Left kidney (tissue), 2 donors: ENCODE measurements around the gene NTHL1. TPM values are rescaled to one million over a fixed set of nuclear protein-coding genes. Genes with fewer than 3 reads are reported as not detected.

ENCODE experiments used
- DNase-seq: peaks from one replicate; pipeline ENCODE4 v3.0.0-alpha.2; 2013
- polyA plus RNA-seq: library from polyadenylated mRNA; unstranded; fragments of 120-200 nt; gene quantifications from one replicate; pipeline ENCODE4 v1.2.1, GENCODE V29; 2013; ENCODE audit not compliant: insufficient read length

The NTHL1 gene
- polyA plus RNA-seq, 1 donor = 14.7 TPM

GRCh38 chr16:2085669-2086068, 38.0 kb upstream of the NTHL1 start:
- DNase-seq = no peak

DNA sequence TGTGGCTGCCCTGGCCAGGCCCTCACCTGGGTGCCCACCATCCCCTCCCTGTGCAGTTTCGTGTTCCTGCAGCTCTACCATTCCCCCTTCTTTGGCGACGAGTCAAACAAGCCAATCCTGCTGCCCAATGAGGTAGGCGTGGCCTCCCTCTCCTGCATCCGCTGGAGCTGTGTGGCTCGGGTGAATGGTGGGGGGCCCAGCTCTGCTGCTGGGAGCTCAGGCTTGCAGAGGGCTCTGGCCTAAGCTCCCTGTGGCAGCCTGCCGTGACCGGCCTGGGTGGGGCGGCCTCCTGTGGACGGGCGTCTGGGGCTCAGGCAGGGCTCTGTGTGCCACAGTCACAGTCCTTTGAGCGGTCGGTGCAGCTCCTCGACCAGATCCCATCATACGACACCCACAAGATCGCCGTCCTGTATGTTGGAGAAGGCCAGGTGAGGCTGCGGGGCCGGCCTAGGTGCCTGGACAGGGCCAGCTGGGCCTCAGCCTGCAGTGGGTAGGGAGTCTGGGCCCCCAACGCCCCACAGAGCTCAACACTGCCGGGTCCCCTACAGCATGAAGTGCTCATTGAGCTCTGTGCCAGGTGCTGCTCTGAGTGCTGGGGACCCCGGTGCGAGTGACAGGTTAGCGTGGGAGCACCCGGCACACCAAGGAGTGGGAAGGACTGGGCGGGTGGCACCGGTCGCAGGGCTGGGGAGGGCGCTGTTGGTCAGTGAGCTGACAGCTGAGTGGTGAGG, 37.4 kb upstream of the NTHL1 start:
- DNase-seq = no peak

DNA sequence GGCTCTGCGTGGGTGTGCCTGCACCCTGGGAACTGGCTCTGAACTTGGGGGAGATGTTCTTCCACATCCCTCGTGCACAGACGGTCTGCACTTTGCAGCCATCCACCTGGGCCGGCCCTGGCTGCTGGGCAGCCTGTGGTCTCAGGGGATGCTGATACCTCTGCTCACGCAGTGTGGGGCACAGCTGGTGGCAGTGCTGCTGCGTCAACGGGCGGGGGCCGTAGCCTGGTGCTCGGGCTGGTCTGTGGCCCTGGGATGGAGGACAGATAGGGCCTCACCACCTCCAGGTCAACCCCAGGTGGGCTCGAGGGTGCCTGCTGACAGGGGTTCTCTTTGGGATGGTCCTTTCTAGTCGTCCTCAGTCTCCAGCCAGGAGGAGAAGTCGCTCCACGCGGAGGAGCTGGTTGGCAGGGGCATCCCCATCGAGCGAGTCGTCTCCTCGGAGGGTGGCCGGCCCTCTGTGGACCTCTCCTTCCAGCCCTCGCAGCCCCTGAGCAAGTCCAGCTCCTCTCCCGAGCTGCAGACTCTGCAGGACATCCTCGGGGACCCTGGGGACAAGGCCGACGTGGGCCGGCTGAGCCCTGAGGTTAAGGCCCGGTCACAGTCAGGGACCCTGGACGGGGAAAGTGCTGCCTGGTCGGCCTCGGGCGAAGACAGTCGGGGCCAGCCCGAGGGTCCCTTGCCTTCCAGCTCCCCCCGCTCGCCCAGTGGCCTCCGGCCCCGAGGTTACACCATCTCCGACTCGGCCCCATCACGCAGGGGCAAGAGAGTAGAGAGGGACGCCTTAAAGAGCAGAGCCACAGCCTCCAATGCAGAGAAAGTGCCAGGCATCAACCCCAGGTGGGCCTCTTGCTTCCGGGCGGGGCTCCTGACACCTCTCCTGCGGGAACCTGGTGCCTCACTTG, 36.5 kb upstream of the NTHL1 start:
- DNase-seq = no peak

- no peak for DNase-seq
Measured at GRCh38 chr16:2083409-2083808, 35.8 kb upstream of the NTHL1 start.

GRCh38 chr16:2082983-2083364, 35.3 kb upstream of the NTHL1 start:
- DNase-seq = peak; percentile 65

DNA sequence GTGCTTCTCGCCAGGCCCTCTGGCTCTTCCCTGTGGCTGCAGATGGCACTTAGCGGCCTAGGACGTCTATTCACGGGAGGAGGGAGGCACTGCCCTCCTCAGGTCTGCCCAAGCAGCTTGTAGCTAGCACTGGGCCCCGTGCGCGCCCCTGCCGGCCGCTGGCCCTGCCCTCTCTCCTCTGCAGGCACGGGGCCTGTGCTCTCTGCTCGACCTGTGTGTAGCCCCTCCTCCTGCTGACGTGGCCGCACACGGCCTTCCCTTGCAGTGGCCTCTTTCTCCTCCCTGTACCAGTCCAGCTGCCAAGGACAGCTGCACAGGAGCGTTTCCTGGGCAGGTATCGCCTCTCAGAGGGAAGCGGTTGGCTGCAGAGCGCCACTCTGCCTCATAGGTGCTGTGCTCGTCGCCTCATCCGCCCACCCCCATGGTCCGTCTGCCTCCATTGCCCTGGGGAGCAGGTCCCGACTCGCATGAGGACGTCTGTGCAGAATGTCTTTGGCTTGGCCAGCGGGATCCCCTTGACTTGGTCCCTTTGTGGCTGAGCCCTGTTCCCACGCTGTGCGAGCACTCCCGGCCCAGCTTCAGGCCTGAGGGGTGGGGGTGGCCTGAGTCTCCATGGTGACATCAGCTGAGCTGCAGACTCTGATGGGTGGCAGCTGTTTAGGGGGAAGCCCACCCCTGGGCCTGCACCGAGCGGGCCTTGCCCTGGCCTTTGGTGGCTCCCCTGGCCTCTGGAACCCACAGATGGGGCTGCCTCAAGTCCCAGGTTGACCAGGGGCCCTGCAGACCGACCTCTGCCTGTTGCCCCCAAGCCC, 34.7 kb upstream of the NTHL1 start:
- peak; percentile 70 for DNase-seq

- DNase-seq = no peak
Measured at GRCh38 chr16:2081201-2082084, 33.8 kb upstream of the NTHL1 start.

DNA sequence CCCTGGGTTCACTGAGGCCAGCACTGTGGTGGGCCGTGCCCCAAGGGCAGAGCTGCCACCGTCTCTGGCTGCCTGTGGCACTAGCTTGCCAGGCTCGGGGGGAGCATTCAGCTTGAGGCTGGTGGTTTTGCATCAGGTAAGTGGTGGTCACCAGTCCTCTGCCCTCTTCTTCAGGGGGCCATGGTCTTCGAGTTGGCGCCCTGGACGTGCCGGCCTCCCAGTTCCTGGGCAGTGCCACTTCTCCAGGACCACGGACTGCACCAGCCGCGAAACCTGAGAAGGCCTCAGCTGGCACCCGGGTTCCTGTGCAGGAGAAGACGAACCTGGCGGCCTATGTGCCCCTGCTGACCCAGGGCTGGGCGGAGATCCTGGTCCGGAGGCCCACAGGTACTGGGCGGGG, 32.4 kb upstream of the NTHL1 start:
- DNase-seq = no peak

DNA sequence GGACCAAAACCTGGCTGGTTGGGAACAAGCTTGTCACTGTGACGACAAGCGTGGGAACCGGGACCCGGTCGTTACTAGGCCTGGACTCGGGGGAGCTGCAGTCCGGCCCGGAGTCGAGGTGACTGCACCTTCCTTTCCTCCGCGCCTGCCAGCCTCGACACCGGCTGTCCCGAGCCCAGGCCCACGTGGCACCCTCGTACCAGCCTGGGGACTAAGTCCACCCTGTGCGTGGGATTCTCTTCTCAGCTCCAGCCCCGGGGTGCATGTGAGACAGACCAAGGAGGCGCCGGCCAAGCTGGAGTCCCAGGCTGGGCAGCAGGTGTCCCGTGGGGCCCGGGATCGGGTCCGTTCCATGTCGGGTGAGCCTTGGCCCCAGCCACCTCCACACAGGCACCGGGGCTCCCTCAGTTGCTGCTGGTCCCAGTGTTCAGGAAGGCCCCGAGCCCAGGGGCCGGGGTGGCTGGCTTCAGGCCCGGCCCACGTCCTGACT, 31.7 kb upstream of the NTHL1 start:
- DNase-seq = no peak

DNA sequence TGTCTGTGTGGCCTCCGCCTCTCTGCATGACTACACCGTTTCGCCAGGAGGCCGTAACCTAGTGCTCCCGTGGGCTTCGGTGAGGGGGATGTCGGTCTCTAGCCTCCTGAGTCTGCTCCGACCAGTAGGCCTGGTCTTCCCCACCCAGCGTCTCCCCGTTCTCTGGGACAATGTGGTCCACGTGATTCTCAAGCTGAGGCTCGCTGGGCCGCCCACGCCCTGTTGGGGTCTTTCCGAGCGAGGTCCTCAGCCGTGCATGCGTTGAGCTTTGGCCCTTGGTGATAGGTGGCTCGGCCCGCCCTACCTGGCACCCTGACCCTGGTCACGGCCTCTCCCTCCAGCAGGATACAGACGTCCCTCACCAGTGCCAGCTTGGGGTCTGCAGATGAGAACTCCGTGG, 31.1 kb upstream of the NTHL1 start:
- DNase-seq = no peak

DNA sequence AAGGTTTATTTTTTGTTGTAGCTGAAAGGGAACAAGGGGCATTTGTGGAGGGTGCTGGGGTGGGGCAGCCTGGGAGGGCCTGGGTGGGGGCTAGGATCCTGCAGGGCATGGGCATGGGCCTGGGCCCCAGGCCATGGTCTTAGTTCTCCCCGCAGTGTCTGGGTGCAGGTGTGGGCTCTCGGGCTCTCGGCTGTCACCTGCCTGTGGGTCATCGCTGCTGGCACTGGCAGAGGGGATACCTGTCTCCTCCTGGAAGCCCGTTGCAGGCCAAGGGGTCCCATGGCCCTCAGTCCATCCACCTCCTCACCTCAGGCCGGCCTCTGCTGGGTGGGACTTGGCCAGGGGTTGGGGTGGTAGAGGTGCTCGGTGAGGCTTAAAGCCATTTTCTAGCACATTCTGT, 30.5 kb upstream of the NTHL1 start:
- DNase-seq = no peak

DNA sequence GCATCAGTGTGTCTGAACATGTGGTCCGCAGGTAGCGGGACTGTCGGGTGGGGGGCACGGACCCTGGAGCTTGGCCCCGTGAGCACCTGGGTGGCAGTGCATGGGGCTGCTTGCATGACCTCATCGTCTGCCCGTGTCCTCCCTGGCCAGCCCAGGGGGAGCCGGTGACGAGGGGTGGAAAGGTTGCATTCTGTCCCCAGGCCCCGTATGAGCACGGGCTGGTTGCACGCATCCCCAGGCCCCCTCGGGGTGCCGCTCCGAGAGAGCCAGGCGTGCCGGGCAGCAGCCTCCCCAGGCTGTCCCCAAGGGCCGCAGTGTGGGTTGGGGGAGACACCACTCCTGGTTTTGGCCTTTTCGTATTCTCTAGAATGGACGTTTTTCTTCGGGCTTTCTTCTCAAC, 30.1 kb upstream of the NTHL1 start:
- no peak for DNase-seq

DNA sequence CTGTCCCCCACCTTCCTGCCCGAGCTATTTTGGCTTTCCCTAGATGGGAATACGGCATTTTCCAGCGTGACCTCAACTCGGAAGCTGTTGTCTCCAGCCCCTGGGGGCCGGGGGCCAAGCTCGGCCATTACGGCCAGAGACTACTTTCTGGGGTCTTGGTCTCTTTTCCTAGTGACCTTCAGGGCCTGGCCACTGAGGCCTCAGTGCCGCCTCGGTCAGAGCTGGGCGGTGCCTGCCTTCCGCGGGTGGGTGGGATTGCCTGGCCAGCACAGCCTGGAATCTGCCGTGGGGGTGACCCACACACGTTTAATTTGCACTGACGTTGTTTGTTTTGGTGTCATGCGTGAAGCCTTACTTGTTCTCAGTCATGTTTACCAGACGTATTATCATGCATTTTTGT, 29.4 kb upstream of the NTHL1 start:
- DNase-seq = no peak

- DNase-seq = no peak
Measured at GRCh38 chr16:2076072-2076865, 28.6 kb upstream of the NTHL1 start.

DNA sequence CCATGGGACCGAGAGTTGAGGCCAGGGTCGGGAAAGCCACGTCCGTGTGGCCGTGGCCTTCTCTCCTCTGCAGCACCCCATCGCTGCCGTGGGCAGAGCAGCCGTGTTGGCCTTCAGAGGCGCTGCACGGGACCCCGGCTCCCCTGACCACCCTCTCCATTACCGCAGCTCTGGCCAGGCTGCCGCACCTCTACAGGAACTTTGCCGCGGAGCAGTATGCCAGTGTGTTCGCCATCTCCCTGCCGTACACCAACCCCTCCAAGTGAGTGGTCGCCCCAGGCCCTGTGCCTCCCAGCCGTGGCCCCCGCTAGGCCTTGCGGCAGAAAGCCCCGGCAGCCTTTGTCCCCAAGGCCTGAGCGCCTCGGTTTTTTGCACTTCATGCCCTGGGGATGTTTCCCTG, 28.0 kb upstream of the NTHL1 start:
- DNase-seq = no peak

- no peak for DNase-seq
Measured at GRCh38 chr16:2074071-2074470, 26.4 kb upstream of the NTHL1 start.

GRCh38 chr16:2072926-2073325, 25.3 kb upstream of the NTHL1 start:
- no peak for DNase-seq

GRCh38 chr16:2071454-2072202, 24.0 kb upstream of the NTHL1 start:
- DNase-seq = no peak

DNA sequence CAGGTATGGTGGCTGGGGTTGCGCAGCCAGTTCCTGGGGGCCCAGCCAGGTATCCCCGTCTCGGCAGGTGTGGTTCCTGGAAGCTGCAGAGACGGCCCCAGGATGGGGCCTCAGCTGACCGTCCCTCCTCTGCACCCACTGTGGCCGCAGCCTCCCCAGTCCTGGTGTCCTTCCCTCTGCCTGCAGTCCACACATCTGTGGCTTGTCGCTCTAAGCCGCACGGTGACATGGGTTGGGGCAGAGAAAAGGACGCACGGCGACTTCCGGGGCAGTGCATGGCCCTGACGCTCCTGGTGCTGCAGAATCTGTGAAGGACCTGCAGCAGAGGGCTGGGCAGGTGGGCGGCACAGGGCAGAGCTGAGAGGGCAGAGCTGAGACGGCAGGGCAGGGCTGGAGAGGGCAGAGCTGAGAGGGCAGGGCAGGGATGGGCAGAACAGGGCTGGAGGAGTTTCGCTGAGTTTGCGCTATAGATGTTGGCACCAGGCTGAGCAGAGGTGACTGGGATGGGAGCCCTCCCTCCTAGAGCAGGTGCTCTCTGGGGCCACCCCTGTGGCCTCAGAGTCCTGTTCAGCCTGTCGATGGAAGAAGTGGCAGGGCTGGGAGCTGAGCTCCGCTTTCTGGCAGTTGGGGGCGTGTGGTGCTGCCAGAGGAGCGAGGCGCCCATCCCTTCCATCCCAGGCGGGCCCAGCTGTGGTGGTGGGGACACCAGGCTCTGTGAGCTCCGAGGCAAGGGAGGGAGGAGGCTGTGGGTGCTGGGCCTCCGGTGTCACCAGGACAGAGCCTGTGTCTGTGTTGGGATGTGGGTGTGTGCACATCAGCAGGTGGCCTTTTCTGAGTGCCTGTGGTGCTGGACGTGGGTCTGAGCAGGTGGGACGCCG, 23.2 kb upstream of the NTHL1 start:
- no peak for DNase-seq
